Measurements from ENCODE around the gene CFAP46.

Gene CFAP46

DNA sequence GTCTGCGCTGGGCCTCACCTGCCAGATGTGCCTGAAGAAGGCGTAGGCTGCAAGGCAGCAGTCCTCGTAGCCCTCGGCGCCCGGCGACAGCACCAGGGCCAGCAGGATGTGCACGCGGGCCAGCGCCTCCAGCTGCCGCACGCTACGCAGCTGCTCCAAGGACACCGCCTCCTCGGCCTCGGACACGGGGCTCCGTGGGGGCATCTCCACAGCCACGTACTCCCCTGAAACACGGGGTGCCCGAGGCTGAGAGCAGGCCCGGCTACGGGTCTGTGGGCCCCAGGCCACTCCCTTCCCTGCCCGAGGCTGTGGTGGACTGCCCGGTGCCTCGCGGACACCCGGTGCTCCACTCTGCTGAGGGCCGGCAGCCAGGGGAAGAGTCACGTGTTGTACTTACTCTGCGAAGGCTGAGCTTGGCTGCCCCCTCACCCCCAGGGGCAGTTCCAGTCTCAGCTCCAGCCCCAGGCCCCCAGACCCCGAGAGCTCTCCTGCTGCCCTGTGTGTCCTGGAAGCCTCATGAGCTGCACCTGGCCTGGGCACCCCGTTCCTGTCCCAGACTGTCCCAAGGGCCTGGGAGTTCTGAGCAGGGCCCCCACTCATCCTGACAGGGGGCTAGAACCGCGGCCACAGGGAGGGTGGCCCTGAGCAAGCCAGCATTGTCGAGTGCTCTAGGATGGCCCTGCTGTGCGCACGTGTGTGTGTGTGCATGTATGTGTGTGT lies 62.8 kb downstream of the CFAP46 start:
- DNase-seq = no peak

DNA sequence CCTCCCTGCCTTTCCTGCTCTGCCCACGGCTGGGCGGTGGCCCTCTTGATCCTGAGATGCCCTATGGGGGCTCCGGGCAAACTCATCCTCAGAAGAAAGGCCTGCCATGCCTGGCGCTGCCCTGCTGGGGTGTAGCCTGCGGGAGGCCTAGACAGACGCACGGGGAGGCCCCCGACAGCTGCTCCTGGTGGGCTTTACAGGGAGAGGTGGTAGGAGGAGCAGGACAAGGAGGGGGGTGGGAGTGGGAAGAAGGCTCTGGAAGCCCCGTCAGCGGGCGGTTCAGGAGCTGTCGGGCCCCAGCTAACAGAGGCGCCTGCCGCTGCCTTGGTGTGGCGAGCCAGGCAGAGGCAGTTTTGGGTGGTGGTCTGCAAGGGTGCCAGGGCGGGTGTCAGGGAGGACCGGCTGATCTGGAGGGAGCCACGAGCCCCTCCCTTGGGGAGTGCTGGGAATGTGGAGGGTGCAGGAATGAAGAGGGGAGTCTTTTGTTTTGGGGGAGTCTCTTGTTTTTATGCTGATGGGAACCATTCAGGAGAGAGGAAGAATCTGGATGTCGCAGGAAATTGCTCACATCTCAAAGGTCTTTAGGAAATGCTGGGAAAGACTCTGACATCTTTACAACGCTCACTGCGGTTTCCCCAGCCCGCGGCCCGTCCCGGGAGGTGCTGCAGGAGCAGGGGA lies 63.5 kb downstream of the CFAP46 start:
- no peak for DNase-seq

DNA sequence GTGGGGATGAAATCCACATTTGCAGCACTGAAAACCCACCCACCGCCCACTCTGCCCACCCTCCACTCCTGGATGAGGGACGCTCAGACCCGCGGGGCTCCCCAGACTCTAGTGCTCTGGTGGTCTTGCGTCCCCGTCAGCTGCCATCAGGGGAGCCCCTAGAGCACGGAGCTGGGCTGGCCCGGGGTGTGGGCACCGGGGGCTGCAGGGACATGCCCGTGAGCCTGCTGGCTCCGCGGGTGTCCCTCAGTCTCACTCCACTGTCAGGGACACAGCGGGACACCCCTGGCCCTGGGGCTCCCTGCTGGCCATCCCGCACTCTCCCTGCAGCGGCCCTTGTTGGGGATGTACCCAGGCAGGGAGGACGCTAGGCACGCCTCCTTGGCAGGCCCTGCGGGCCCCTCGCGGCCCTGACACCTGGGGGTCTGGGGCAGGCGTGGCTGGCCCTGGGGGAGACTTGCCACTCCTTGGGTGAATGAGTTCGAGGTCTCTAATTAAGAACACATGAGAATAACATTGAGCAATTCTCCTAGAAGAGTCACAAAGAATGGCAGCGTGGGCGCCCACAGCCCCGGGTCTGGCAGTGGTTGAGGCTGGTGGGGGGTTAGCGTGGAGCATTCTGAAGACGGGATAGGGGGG lies 64.2 kb downstream of the CFAP46 start:
- no peak for DNase-seq

DNA sequence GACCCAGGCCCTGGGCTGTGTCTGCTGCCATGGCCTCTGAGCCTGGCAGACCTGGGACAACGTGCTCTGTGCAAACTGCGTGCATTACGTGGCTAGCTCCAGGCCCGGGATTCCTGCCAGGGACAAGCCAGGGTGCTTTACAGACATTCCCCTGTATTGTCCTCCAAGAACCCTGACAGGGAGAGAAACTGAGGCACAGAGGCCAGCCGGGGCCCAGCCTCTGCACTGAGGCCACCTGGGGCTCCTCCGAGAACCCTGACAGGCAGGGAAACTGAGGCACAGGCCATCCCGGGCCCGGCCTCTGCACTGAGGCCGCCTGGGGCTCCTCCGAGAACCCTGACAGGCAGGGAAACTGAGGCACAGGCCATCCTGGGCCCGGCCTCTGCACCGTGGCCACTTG lies 64.9 kb downstream of the CFAP46 start:
- DNase-seq = no peak

DNA sequence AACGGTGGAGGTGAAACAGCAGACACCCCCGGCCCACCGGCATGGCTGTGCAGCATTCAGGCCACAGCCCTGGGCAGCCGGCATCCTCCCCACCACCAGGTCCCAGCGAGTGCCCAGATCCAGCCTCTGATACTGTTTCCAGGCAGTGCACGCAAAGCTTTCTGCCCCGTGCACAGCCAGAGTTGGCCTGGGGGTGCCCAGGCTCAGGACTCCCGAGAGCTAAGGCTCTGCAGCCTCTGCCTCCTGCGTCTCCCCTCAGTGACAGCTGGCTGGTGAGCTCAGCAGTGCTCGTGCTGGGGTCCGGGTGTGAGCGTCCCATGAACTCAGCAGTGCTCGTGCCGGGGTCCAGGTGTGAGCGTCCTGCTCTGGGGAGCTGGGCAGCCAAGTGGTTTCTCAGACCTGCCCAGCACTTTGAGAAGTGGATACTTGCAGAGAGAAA lies 65.4 kb downstream of the CFAP46 start:
- DNase-seq = no peak

DNA sequence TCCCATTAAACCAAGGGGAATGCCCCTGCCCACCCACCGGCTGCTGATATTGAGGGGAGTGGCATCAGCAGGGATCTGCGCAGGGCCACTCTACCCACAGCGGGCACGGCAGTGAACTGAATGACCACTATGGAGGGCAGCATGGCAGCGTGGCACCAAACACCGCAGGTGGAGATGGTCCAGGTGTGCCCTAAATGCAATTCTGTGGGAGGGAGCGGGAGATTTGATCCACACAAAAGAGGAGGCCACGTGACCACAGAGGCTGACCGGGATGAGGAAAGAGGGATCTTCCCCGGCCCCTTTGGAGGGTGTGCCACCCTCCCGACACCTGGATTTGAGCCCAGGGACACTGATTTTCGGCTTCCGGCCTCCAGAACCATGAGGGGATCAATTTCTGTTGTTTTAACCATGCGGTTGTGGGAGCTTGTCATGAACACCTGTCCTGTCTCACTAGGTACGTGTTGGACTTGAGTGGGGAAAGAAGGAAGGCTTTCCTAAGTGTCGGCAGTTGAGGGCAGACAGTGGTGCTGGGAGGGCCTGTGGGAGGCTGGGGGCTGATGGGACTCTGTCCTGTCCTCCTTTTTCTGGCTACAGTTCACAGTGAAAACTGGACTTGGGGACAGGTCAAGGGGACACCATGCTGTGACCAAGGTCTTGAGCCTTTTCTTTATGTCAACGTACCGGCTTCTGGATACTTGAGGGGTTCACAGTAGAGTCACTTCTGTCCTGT lies 66.1 kb downstream of the CFAP46 start:
- no peak for DNase-seq

DNA sequence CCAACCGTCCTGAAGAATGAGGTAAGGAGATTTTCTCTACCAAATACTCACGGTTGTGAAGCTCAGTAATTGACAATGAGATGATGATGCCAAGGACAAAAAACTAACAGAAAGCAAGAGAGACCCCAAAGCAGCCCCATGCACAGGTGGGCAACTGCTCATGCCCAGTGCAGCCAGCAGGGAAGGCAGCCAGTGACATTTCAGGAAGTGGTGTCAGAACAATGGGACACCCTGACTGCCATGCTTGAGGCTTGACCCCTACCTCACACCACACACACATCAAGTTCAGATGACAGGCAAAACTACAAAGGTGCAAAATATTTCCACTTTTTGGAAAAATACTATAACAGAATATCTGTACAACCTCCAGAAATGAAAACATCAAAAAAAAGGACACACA lies 66.9 kb downstream of the CFAP46 start:
- no peak for DNase-seq

DNA sequence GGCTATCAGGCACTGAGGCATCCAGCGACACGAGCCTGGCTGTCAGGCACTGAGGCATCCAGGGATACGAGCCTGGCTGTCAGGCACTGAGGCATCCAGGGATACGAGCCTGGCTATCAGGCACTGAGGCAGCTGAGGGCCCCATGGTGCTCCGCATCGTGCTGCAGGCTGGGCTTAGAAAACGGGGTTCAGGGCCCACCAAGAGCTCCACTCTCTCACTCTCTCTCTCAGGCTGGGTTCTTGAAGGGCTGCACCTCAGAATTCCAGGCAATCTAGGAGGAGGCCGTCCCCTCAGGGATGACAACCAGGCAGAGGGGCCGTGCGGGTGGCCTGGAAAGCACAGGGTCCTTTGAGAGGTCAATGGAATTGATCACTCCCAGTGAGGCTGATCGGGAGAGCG lies 69.0 kb downstream of the CFAP46 start:
- DNase-seq = no peak

DNA sequence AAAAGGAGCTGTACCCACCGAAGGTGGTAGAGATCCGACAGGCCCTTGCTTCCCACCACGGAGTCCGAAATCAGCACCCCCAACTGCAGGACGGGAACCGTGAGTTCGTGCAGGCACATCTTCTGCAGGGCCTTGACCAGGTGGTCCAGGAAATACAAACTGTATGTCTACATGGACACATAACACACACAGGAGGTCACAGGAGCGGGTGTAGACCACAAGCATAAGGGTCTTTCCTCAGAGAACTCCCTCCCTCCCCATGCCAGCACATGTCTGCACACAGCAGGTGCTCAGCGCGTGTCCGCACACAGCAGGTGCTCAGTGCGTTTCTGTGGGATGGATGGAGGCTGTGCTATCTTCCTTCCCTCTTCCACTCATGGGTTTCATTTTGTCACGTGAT lies 69.7 kb downstream of the CFAP46 start:
- no peak for DNase-seq

DNA sequence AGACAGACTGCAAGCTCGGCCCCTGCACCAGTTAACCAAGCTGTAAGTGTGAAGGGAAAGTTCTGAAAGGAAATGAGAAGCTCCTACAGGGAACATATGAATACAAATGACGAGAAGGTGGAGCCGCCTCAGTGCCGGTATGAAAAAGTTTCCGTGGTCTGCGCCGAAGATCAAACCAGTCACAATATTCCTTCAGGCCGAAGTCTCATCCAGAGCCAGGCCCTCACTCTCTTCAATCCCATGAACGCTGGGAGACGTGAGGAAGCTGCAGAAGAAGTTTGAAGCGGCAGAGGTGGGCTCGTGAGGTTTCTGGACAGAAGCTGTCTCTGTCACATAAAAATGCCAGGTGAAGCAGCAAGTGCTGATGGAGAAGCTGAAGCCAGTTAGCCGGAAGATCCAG lies 71.9 kb downstream of the CFAP46 start:
- DNase-seq = no peak

DNA sequence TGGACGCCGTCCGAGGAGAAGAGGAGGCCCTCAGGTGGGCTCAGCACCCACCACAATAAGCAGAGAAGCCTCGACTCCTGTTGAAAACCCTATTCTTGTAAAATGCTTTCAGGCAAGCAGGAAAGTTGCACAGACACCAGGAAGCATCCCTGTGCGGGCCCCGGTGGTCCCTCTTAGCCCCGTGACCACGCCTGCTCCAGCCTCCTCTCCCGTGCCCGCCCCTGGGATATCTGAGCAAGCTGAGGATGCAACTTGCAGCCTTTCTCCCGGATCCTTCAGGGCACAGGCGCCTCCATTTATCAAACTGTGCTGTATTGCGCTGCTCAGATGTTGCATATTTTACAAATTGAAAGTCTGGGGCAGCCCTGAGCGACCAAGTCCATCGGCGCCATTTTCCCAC lies 72.7 kb downstream of the CFAP46 start:
- DNase-seq = no peak

DNA sequence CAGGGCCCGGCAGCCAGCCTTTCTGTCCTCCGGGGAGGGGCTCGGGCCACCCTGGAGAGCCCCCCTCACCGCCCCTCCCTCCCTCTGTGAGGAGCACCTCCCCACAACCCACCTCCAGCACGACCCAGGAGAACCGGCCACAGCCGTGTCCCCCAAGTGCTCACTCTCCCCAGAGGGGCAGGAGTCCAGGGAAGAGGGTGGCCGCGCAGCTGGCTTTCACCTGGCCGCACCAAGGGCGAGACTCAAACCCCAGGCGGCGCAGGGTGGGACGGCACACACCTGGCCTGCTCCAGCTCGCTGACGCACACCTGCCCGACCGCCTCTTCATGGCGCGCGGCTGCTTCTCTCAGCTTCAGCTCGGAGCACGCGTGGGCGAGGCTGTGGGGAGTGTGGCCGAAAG lies 73.4 kb downstream of the CFAP46 start:
- DNase-seq = no peak

DNA sequence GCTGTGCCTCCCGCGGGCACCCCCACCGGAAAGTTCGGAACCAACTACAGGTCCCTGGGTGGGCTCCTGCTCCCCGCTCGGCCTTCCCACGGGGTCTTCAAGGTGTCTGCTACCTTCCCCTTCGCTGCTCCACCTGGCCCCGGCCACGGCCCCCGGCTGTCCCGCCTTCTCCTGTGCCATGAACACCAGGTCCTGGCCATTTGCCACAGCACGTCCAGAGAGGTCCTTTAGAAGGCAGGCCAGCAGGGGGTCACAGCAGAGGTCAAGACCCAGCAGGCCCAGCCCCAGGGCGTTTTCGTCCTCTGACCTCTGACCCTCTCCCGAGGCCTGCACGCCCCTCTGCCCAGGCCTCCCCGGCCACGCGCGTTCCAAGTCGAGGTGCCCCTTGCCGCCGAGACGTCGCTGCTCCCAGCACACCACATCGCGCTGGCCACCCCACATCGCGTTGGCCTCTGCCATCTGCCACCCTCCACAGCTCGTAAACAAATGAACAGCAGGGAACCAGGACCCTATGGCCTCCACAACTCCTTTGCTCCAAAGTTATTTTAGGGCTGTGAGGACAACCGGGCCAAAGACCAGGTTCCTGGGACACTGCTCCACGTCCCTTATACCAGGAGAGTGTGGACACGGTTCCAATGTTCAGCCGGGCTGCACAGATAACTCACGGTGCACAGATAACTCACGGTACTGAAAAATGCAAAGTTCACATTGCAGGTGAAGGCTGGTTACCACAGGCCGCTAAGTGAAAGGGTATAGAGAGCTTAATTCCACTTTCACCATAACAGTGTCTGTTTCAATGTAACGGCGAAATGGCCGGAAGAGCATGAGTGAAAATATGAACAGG lies 74.3 kb downstream of the CFAP46 start:
- DNase-seq = no peak

DNA sequence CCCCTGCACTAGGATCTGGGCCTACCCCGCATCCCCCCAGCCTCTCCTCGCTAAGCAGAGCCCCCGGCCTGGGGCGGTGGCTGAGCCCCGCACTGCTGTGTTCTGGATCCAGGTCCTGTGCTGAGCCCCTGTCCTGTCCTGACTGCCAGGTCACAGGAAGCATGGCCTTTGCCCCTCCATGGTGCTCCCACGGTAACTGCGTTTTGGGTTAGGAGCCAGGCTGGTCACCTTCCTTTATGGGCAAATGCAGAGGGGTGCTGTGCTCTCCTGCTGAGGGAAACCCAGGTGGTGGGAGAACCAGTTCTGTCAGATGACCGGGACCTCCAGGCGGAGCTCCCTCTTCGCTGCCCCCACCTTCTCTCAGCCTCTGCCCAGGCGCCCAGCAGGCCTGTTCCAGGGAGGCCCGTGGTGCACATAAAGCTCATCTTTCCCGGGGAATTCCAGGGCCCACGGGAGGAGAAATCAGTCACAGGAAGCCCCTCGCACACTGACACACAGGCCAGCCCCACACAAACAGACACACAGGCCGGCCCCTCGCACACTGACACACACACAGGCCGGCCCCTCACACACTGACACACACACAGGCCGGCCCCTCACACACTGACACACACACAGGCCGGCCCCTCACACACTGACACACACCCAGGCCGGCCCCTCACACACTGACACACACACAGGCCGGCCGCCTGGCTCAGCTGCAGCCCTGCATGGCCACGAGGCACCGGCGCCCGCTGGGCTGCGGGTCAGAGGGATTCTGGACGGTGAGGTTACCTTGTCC lies 75.6 kb downstream of the CFAP46 start:
- DNase-seq = no peak

DNA sequence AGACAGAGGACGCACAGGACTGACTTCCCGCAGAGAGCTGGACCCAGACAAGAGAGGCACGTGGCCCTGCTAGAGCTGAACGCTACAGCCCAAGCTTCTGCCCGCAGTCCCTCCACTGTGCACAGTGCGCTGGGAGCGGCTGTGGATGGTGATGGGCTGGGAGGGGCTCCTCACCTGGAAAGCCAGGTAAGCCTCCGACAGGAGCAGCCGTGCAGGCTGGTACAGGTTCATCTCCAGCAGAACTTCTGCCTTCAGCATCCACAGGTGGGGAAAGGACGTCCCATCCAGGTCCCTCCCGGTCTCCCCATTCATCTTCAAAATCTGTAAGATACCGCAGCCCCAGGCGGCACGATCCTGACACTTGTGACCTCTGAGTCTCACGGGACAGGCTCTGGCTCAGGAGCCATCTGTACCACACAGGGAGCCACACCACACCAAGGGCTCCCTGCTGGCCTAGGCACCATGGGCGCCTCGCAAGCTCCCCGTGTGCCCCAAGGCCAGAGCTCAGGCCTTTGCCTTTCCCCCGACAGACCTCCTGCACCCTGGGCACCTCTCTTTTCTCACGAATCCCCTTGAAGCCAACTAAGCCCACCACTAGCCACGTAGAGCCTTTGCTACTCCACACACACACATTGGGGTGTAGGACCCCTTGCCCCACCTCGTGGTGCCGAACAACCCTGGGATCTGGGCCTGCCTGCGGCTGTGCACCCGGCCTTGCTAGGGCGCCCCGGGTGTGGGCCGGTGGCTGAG lies 76.3 kb downstream of the CFAP46 start:
- DNase-seq = no peak

DNA sequence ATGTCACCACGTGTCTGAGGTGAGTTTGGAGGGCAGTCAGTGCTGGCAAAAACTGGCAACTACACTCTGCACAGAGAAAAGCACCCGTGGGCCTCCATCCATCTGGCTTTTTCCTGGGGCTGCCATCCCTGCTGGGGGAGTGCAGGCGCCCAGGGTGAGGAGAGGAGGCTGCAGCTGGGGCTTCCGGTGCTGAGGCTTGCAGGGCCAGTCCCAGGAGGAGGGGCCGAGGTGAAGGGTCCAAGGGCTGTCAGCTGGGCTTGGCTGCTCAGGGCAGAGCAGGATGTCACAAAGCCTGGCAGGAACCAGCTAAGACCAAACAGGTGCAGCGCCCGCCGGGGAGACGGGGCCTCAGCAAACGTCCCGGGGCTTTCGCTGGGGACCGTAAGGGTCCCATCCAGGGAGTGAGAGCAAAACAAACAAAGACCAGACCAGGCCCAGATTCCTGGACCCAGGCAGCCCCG lies 77.2 kb downstream of the CFAP46 start:
- no peak for DNase-seq

DNA sequence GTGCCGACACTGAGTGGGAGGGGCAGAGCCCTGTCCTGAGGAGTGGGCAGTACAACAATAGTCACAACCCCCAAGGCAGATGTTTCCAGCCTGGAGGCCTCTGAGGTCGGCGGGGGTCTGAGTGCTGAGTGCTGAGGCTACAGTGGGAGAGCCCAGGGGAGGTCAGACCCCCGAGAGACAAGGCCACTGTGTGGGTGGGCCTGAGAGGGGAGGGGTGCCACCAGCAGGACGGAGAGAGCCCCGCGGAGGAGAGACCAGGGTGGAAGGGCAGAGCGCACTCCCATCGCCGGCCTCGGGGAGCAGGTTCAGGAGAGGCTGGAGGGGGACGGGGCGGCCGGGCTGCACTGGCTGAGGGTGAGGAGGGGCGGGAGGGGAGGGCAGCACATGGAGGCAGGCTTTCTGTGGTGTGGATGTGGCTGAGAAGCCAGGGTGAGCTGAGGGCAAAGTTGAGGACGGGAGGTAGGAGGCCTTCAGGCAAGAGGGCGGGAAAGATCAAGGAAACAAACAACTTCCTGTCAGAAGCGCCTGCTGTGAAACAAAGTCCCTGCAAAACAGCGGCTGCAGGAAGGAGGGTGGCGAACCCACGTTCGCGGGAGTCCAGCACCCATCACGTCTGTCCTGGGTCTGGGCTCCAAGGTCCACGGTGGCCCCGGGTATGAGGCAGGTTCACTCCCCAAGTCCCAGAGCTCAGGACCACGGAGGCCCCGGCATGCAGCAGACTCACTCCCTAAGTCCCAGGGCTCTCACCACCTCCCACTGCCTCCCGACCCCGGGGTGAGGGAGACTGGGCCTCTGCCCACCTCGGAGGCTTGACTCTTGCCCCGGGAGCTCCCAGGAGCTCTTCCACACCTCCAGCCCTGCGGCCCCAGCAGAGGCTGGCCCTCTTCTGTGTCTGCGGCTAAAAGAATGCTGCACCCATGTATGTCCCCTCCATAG lies 79.6 kb downstream of the CFAP46 start:
- no peak for DNase-seq

DNA sequence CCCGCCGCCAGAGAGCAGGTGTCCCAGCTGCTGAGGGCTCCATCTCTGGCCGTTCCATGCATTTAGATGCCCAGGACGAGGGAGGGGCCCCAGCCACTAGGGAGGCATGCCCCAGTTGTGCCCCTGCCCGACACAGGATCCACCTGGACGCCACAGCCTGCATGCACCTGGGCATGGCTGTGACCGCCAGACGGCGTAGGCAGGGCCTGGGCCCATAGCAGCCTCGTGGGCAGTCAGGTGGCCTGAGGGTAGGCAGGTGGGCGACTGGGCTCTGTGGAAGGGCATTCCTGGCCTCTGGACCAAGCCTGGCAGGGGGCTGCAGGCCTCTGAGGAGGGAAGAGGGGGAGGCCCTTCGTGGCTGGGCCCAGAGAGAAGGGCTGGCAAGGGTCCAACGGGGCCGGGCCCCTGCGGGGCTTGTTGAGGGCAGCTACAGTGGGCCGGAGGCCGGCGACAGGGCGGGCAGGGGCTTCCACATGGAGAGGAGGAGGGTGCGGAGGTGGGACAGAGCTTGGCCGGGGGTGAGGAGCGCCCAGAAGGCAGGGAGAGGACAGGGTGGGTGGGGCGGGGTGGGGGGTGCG lies 80.4 kb downstream of the CFAP46 start:
- DNase-seq = no peak

DNA sequence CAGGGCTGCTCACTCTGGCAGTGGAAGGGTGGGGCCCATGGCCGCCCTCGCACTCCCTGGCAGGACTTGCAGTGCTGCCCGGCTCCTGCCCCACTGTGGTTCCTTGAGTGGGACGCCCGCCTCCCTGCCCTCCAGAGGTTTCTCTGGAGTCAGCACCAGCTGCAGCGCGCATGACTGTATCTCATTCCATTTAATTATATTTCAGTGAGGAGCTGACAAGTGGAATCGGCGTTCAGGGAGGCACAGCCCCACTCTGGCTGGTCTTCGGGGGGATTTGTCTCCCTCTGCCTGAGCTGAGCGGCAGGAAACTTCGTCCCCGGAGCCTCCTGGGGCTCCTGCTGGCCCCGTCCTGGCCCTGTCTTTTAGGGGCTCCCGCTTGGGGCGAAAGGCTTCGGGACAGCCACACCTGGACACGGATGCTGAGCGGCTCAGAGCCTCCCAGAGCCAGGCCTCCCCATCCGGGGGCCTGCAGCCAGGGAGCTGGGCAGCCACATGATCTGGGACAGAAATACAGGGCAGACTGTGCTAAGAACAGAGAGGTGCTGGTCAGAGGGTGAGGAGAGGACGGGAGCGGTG lies 81.2 kb downstream of the CFAP46 start:
- no peak for DNase-seq

Data from amniotic stem cell (primary cell).